Psoas muscle (tissue), 8 donors: ENCODE data around the gene BID. TPM values are rescaled to one million over a fixed set of nuclear protein-coding genes. Genes with fewer than 3 reads are reported as not detected.

Experiments
- ATAC-seq, 4 donors: fragments of 200-7000 bp; cut with Tn5 transposase; one replicate each; pipeline ENCODE4 v1.9.1; 2020; ENCODE audit warnings: moderate library complexity in 3 of 4, mild to moderate bottlenecking in 2 of 4
- DNase-seq, 2 donors: peaks; one replicate each; pipeline ENCODE4 v3.0.0-alpha.2; 2020
- H3K27ac ChIP-seq: fragments of 200-600 bp; one replicate; pipeline ENCODE4 v1.8.0; 2022
- H3K27me3 ChIP-seq, 3 donors: fragments of 200-600 bp in 1 of 3; one replicate each; pipeline versions ENCODE4 v1.6.1 to v1.8.0; 2013 to 2022; ENCODE audit warnings: low read length in 2 of 3, mild to moderate bottlenecking in 2 of 3, moderate library complexity in 1 of 3; ENCODE audit not compliant: insufficient read depth in 3 of 3
- H3K36me3 ChIP-seq, 2 donors: fragments of 200-600 bp in 1 of 2; one replicate each; pipeline versions ENCODE4 v1.6.1 to v1.8.0; 2013 to 2022; ENCODE audit warnings: low read depth in 1 of 2, mild to moderate bottlenecking in 1 of 2, moderate library complexity in 1 of 2; ENCODE audit not compliant: insufficient read depth in 1 of 2
- H3K4me1 ChIP-seq: fragments of 200-600 bp; one replicate; pipeline ENCODE4 v1.8.0; 2022
- H3K4me3 ChIP-seq: fragments of 200-600 bp; one replicate; pipeline ENCODE4 v1.8.0; 2022; ENCODE audit warnings: mild to moderate bottlenecking
- H3K9me3 ChIP-seq: fragments of 200-600 bp; one replicate; pipeline ENCODE4 v1.8.0; 2022
- WGBS, 3 donors: extraction: QIAGEN DNeasy Blood & Tissue Kit; methylation state at CpG; one replicate each; pipeline versions ENCODE4 v1.1.6 to v1.1.7; 2013; 5-methylcytosine and 5-hydroxymethylcytosine counted together
- intact Hi-C, 2 donors: fragments of 100-400 bp; cut with DNase I; formaldehyde crosslinking; loops; one replicate each; pipeline versions ENCODE4 v1.11.0 to v1.14.2; 2022
- polyA plus RNA-seq, 3 donors: library from polyadenylated mRNA; stranded (reverse); fragments of 200-250 nt; gene quantifications; one replicate each; pipeline ENCODE4 v1.2.3, GENCODE V29; 2013
- total RNA-seq, 4 donors: library from RNA; stranded (reverse); fragmentation: NEBNext Ultra II Directional in 2 of 4; extraction: Animal tissue kit (Norgen Biotek cat#: 25700) in 2 of 4; gene quantifications; one replicate each; pipeline versions ENCODE4 v1.2.1 to v1.2.4, GENCODE V29; 2021 to 2023
- TF ChIP-seq, protein P1 (sequence below): fragments of 200-600 bp; IDR thresholded peaks from one replicate; pipeline ENCODE4 v1.8.0; 2022; ENCODE audit warnings: antibody characterized with exemption
- donor health status: healthy with polysubstance abuse.
- donor health status: DM: no; HTN: no; CAD: no; lungs with moderate emphysema.
- donor health status: Bipolar disorder and iron deficiency.
- donor health status: healthy.
- donor health status: DM: yes; HTN: yes; CAD: no.
- donor health status: DM: no; HTN: no; CAD: no.
- donor health status: DM: no; HTN: no; CAD: no.
- donor health status: DM: yes; HTN: yes; CAD: no.

Gene BID
- total and polyA plus RNA-seq, 7 donors, result 5.6 to 27.4 (median 9.9) TPM

DNA sequence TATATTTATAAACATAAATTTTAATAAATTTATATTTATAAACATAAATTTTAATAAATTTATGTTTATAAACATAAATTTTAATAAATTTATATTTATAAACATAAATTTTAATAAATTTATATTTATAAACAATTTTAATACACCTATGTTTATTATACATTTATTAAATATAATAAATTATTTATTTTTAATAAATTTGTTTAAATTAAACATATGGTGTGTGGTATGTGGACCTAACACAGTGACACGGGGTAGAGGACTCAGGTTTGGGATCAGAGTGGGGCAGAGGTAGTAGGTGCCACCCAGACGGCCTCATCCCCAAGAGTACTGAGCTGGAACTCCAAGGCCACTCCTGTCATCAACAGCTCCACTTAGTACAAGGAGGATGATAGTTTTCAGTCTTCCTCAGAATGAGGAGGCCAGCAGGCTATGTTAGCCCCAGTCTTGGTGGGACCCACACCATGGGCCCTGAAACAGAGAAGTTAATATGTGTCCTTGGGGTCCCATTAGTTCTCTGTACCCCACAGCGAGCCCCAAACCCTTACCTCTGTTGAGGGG lies 46.7 kb upstream of the BID start:
- 89 to 93% (median 92%) methylated on average over 3 of the region's 3 CpGs for WGBS, 3 donors
- Histone ChIP-seq H3K4me1 (no peaks in the 10 kb centered on the region), H3K27ac (no peak overlapping the region), H3K4me3 (no peak overlapping the region), H3K36me3 (peaks cover 0 to 73% of the 10 kb centered on the region in 2 donors), H3K9me3 (no peaks in the 10 kb centered on the region), H3K27me3 (no peaks in the 10 kb centered on the region)
- DNase-seq (no peak), ATAC-seq (no peak)
- TF ChIP-seq, protein P1, sequence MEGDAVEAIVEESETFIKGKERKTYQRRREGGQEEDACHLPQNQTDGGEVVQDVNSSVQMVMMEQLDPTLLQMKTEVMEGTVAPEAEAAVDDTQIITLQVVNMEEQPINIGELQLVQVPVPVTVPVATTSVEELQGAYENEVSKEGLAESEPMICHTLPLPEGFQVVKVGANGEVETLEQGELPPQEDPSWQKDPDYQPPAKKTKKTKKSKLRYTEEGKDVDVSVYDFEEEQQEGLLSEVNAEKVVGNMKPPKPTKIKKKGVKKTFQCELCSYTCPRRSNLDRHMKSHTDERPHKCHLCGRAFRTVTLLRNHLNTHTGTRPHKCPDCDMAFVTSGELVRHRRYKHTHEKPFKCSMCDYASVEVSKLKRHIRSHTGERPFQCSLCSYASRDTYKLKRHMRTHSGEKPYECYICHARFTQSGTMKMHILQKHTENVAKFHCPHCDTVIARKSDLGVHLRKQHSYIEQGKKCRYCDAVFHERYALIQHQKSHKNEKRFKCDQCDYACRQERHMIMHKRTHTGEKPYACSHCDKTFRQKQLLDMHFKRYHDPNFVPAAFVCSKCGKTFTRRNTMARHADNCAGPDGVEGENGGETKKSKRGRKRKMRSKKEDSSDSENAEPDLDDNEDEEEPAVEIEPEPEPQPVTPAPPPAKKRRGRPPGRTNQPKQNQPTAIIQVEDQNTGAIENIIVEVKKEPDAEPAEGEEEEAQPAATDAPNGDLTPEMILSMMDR, result no peak
- intact Hi-C loops, result no loop called here

DNA sequence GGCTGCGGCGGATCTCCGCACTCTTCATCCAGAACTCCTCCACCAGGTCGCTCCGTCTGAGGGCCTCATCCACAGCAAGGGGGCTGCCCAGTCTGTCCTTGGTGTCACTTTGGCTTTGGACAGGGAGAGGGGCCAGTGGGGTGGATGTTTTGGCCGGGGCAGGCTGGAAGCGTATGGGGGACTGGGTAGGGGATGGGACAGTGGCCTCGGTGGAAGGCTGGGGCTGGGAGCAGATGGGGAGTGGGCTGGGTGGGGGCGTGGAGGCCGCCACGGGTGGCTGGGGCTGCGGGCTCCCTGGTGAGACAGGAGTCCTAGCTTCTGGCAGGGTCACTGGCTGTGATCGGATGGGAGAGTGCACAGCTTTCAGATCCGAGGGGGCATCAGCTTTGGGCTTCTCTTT lies 44.4 kb upstream of the BID start:
- 91 to 92% (median 92%) methylated on average over 14 of the region's 14 CpGs for WGBS, 3 donors
- H3K36me3 ChIP-seq, result peaks cover 0 to 80% of the 10 kb centered on the region in 2 donors
- no peak for ATAC-seq
- TF ChIP-seq, protein P1, result no peak
- H3K4me1 ChIP-seq, result no peaks in the 10 kb centered on the region
- no peak overlapping the region for H3K27ac ChIP-seq
- no peak overlapping the region for H3K4me3 ChIP-seq
- intact Hi-C loops, result no loop called here
- no peak for DNase-seq
- no peaks in the 10 kb centered on the region for H3K27me3 ChIP-seq
- H3K9me3 ChIP-seq, result no peaks in the 10 kb centered on the region

DNA sequence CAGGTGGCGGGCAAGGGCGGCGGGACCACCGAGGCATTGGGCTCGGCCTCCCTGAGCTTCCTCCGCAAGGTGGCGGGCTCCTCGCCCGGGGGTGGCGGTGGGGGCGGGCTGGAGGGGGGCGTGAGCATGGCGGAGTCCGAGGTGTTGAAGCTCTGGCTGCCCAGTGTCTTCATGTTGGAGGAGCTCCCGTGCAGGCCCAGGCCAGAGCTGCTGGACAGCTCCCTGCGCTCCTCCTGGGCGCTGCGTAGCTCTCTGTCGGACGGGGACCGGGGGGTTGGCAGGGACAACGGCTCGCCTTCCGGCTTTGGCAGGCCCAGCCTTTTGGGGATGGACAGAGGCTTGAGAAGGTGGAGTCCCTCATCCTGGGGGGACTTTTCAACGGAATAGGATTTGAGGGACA lies 43.9 kb upstream of the BID start:
- Histone ChIP-seq H3K36me3 (peaks cover 0 to 84% of the 10 kb centered on the region in 2 donors), H3K4me3 (no peak overlapping the region), H3K27me3 (no peaks in the 10 kb centered on the region), H3K9me3 (no peaks in the 10 kb centered on the region), H3K27ac (no peak overlapping the region), H3K4me1 (no peaks in the 10 kb centered on the region)
- WGBS, 3 donors, result 88 to 91% (median 91%) methylated on average over 23 to 25 of the region's 25 CpGs
- ATAC-seq, result no peak
- TF ChIP-seq, protein P1, result no peak
- intact Hi-C loops, result no loop called here
- DNase-seq, result no peak

DNA sequence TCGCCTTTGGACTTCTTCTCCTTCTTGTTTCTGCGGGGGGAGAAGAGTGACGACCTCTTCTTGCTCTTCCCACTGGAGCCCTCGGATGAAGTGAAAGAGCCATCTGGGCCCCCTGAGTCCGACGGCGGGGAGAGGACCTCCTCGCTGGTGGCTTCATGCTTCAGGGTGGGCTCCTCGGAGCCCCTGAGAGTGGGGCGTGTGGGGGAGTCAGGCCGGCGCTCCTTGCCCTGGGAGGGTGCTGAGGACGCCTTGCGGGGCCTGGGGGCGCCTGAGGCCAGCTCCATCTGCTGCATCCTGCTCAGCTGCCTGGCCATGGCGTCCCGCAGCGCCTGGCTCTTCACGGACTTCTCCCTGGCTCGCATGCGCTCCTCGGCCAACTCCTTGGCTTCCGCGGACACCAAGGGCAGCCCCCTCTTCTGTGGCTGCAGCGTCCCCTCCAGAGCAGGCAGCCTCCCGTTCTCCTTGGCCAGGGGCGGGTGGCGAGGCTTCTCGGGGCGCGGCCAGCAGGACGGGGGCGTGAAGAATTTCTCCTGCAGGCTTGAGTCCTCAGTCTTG lies 43.3 kb upstream of the BID start:
- Histone ChIP-seq H3K9me3 (no peaks in the 10 kb centered on the region), H3K27me3 (no peaks in the 10 kb centered on the region), H3K4me3 (no peak overlapping the region), H3K36me3 (peaks cover 0 to 82% of the 10 kb centered on the region in 2 donors), H3K4me1 (no peaks in the 10 kb centered on the region), H3K27ac (no peak overlapping the region)
- ATAC-seq (no peak), DNase-seq (no peak)
- intact Hi-C loops, result no loop called here
- TF ChIP-seq, protein P1, result no peak
- 91 to 95% (median 95%) methylated on average over 31 to 33 of the region's 33 CpGs for WGBS, 3 donors

DNA sequence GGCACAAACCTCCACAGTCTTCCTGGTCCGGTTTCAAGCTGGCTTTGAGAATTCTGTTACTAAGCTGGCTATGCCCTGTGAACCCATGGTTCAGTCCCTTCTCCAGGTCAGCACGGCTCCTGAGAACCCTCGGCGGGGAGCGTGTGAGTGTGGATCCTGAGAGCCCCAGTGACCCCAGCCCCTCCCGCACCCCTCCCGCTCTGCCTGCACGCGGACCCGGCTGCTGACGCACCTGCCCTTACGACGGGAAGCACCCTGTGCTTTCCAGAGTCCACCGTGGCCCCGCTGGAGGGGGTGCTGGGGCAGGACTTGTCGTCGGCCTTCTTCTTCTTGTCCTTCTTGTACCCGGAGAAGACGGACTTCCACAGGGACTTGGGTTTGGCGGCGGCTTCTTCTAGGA lies 42.8 kb upstream of the BID start:
- Histone ChIP-seq H3K4me1 (no peaks in the 10 kb centered on the region), H3K36me3 (peaks cover 0 to 81% of the 10 kb centered on the region in 2 donors), H3K27ac (no peak overlapping the region), H3K4me3 (no peak overlapping the region), H3K9me3 (no peaks in the 10 kb centered on the region), H3K27me3 (no peaks in the 10 kb centered on the region)
- TF ChIP-seq, protein P1, result no peak
- DNase-seq (no peak), ATAC-seq (no peak)
- intact Hi-C loops, result no loop called here
- 93 to 96% (median 96%) methylated on average over 19 to 21 of the region's 21 CpGs for WGBS, 3 donors
